PC-3 (cell line): ENCODE results near the gene EFR3B.

ENCODE experiments used
- CTCF ChIP-seq: fragments of 300-600 bp; sonication (generic); conservative IDR thresholded peaks from 2 replicates; pipeline ENCODE4 v1.5.1; 2017; ENCODE audit warnings: antibody characterized with exemption, low read depth, mild to moderate bottlenecking, low read length
- EZH2 ChIP-seq: fragments of 300-600 bp; sonication (generic); IDR thresholded peaks from one replicate; pipeline ENCODE4 v1.6.1; 2017; ENCODE audit warnings: antibody characterized with exemption, mild to moderate bottlenecking, low read length; ENCODE audit not compliant: unreplicated experiment
- EZH2phosphoT487 ChIP-seq: fragments of 300-600 bp; sonication (generic); IDR thresholded peaks from 2 replicates; pipeline ENCODE4 v1.6.1; 2018; ENCODE audit warnings: mild to moderate bottlenecking, antibody characterized with exemption, low read length, borderline replicate concordance

- TF ChIP-seq CTCF: no peak
- no peak for TF ChIP-seq EZH2phosphoT487
- TF ChIP-seq EZH2: no peak
These were observed 6.2 kb upstream of the EFR3B start for GRCh38 chr2:25035537-25036220.
